ENCODE data around the gene CD46. TPM values are rescaled to one million over a fixed set of nuclear protein-coding genes. Genes with fewer than 3 reads are reported as not detected.

The CD46 gene
- polyA plus RNA-seq, 1 donor: 288 TPM

DNA sequence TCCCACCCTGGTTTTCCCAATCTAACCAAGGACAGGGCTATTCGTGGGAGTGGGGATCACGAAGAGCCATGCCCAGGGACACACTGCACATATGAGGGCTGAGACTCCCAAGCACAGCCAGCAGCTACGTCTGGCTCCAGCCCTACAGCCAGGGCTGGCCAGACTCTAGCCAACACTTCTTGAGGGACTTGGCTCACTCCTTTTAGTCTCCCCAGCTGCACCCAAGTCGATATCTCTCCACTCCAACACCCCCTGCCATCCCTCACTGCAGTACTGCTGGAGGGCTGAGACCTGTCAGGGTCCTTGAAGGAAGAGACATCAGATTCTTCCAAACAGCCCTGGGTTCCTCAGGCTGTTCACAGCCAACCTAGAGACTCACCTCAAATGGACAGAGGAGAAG is 62.6 kb downstream of the CD46 start:
- Histone ChIP-seq H3K36me3 (ENCODE audit: control insufficient read depth, insufficient read depth, low read length) (peaks cover 61% of the 10 kb centered on the region), H3K4me1 (ENCODE audit: control insufficient read depth, insufficient read depth, low read length) (no peaks in the 10 kb centered on the region), H3K9me3 (ENCODE audit: control insufficient read depth, low read depth, low read length) (no peaks in the 10 kb centered on the region), H3K4me3 (ENCODE audit: low read length) (no peak overlapping the region), H3K27me3 (ENCODE audit: control insufficient read depth, insufficient read depth, low read length) (no peaks in the 10 kb centered on the region), H3K27ac (ENCODE audit: low read length) (no peak overlapping the region)
- no CpG with 5 or more reads among the region's 4 CpGs for WGBS (ENCODE audit: insufficient coverage, low lambda C conversion rate)
- DNase-seq: no peak

DNA sequence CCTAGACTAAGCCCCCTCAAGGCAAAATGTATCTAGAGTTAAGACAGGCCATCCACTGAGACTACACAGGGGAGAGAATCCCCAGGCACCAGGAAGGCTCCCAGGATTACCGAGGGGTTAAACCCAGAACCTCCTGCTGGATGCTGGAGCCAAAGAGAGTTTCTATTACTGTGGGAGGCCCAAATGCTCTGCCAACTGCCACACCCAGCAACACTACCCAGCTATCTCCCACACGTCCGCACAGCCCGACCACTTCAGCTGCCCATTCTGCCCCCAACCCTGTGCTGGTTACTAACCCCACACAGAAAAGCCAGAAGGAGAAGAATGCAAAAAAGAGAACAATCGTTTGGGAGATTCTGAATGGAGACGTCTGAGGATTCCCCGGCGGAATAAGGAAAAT is 63.6 kb downstream of the CD46 start:
- DNase-seq: no peak
- WGBS (ENCODE audit: insufficient coverage, low lambda C conversion rate): no CpG with 5 or more reads among the region's 8 CpGs
- Histone ChIP-seq H3K9me3 (ENCODE audit: control insufficient read depth, low read depth, low read length) (no peaks in the 10 kb centered on the region), H3K36me3 (ENCODE audit: control insufficient read depth, insufficient read depth, low read length) (peaks cover 56% of the 10 kb centered on the region), H3K4me3 (ENCODE audit: low read length) (no peak overlapping the region), H3K27ac (ENCODE audit: low read length) (no peak overlapping the region), H3K4me1 (ENCODE audit: control insufficient read depth, insufficient read depth, low read length) (no peaks in the 10 kb centered on the region), H3K27me3 (ENCODE audit: control insufficient read depth, insufficient read depth, low read length) (no peaks in the 10 kb centered on the region)

- WGBS (ENCODE audit: insufficient coverage, low lambda C conversion rate): no CpG with 5 or more reads among the region's 2 CpGs
- Histone ChIP-seq H3K4me3 (ENCODE audit: low read length) (no peak overlapping the region), H3K27me3 (ENCODE audit: control insufficient read depth, insufficient read depth, low read length) (no peaks in the 10 kb centered on the region), H3K9me3 (ENCODE audit: control insufficient read depth, low read depth, low read length) (no peaks in the 10 kb centered on the region), H3K36me3 (ENCODE audit: control insufficient read depth, insufficient read depth, low read length) (peaks cover 52% of the 10 kb centered on the region), H3K4me1 (ENCODE audit: control insufficient read depth, insufficient read depth, low read length) (no peaks in the 10 kb centered on the region), H3K27ac (ENCODE audit: low read length) (no peak overlapping the region)
- no peak for DNase-seq
Measured at GRCh38 chr1:207815913-207816291, 64.0 kb downstream of the CD46 start.

GRCh38 chr1:207817166-207817565 is 65.3 kb downstream of the CD46 start:
- no peaks in the 10 kb centered on the region for H3K9me3 ChIP-seq (ENCODE audit: control insufficient read depth, low read depth, low read length)
- H3K4me3 ChIP-seq (ENCODE audit: low read length): no peak overlapping the region
- H3K27me3 ChIP-seq (ENCODE audit: control insufficient read depth, insufficient read depth, low read length): no peaks in the 10 kb centered on the region
- no peak overlapping the region for H3K27ac ChIP-seq (ENCODE audit: low read length)
- peaks cover 49% of the 10 kb centered on the region for H3K36me3 ChIP-seq (ENCODE audit: control insufficient read depth, insufficient read depth, low read length)
- no peak for DNase-seq
- WGBS (ENCODE audit: insufficient coverage, low lambda C conversion rate): no CpG with 5 or more reads among the region's 7 CpGs
- H3K4me1 ChIP-seq (ENCODE audit: control insufficient read depth, insufficient read depth, low read length): no peaks in the 10 kb centered on the region

- Histone ChIP-seq H3K4me1 (ENCODE audit: control insufficient read depth, insufficient read depth, low read length) (peaks cover 3% of the 10 kb centered on the region), H3K4me3 (ENCODE audit: low read length) (no peak overlapping the region), H3K9me3 (ENCODE audit: control insufficient read depth, low read depth, low read length) (no peaks in the 10 kb centered on the region), H3K27me3 (ENCODE audit: control insufficient read depth, insufficient read depth, low read length) (no peaks in the 10 kb centered on the region), H3K36me3 (ENCODE audit: control insufficient read depth, insufficient read depth, low read length) (peaks cover 46% of the 10 kb centered on the region), H3K27ac (ENCODE audit: low read length) (no peak overlapping the region)
- no peak for DNase-seq
- WGBS (ENCODE audit: insufficient coverage, low lambda C conversion rate): 100% methylated on average over 1 of the region's 48 CpGs
Measured at GRCh38 chr1:207817778-207818751, 66.2 kb downstream of the CD46 start.

- Histone ChIP-seq H3K27me3 (ENCODE audit: control insufficient read depth, insufficient read depth, low read length) (no peaks in the 10 kb centered on the region), H3K9me3 (ENCODE audit: control insufficient read depth, low read depth, low read length) (peaks cover 3% of the 10 kb centered on the region), H3K4me3 (ENCODE audit: low read length) (no peak overlapping the region), H3K4me1 (ENCODE audit: control insufficient read depth, insufficient read depth, low read length) (peaks cover 10% of the 10 kb centered on the region), H3K27ac (ENCODE audit: low read length) (no peak overlapping the region), H3K36me3 (ENCODE audit: control insufficient read depth, insufficient read depth, low read length) (peaks cover 40% of the 10 kb centered on the region)
- no peak for DNase-seq
- no CpG with 5 or more reads among the region's 18 CpGs for WGBS (ENCODE audit: insufficient coverage, low lambda C conversion rate)
Measured at GRCh38 chr1:207818971-207819451, 67.2 kb downstream of the CD46 start.

DNA sequence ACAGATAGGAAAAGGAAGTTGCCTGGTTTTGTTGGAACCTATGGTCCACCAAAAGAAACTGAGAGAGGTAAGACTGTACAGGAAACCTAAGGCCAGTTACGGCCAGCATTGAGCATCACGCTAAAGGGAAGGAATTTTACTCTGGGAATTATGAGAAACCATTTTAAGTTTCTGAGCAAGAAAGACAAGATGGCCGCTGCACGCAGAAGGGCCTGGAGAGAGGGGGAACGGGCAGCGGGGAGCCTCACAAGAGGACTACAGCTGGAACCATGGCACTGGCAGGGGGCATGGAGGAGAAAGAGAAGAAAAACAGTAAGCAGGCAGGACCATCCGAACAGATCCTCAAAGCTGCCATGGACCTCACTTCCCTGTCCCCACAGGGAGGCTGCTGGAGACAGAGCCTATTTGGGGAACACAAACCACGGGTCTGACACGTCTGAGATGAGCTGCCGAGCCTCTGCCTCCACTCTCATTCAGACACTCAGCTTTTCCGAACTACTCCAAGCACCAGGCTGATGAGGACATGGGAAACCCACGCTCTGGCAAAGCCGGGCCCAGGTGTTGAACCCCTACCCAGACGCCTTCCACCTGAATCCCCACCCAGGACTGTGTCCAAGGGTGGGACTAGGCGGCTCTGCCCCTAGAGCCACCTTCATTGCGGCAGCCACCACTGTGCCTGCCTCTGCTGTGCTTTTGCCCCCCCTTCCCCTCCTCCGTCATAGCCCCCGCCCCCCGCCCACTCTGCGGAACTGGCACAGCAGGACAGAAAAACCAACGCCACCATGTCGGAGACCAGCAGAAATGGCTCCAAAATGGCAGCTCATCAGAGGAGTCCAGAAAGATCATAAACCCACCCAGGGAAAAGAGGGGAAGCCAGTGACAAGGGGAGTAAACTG is 69.0 kb downstream of the CD46 start:
- no CpG with 5 or more reads among the region's 22 CpGs for WGBS (ENCODE audit: insufficient coverage, low lambda C conversion rate)
- peaks cover 27% of the 10 kb centered on the region for H3K4me1 ChIP-seq (ENCODE audit: control insufficient read depth, insufficient read depth, low read length)

DNA sequence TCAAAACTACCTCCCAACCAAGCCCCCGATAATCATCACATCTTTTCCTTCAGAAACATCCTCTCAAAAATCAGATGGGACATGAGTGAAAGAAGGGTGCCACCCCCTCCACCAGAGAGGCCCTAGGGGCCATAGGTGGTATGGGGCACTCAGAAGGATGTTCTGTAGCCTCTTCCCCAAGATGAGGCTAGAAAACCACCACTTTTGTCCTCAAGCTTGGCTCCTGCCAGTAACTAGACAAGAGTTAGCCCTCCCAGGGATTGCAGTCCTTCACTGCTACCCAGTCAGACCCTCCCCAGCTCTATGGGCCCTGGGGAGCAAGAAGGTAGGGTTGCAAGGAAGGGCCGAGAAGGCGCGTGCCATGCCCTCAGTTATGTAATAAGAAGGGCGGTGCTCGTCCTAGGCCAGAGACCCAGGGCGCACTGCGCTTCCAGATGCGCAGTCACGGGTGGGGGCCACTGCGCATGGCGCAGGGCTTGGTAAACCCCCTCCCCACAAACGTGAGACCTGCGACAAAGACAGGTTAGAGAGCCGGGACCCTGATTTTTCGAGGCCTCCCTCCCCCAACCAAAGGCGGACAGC is 69.7 kb downstream of the CD46 start:
- no CpG with 5 or more reads among the region's 17 CpGs for WGBS (ENCODE audit: insufficient coverage, low lambda C conversion rate)

More for the DNA sequence above, 69.0 kb downstream of the CD46 start:
- Histone ChIP-seq H3K4me3 (ENCODE audit: low read length) (no peak overlapping the region), H3K9me3 (ENCODE audit: control insufficient read depth, low read depth, low read length) (peaks cover 3% of the 10 kb centered on the region), H3K27me3 (ENCODE audit: control insufficient read depth, insufficient read depth, low read length) (no peaks in the 10 kb centered on the region), H3K27ac (ENCODE audit: low read length) (no peak overlapping the region), H3K36me3 (ENCODE audit: control insufficient read depth, insufficient read depth, low read length) (peaks cover 22% of the 10 kb centered on the region)
- no peak for DNase-seq

GRCh38 chr1:207822124-207822601 is 70.3 kb downstream of the CD46 start:
- peaks cover 39% of the 10 kb centered on the region for H3K4me1 ChIP-seq (ENCODE audit: control insufficient read depth, insufficient read depth, low read length)
- DNase-seq: no peak
- no peak overlapping the region for H3K4me3 ChIP-seq (ENCODE audit: low read length)
- peaks cover 9% of the 10 kb centered on the region for H3K36me3 ChIP-seq (ENCODE audit: control insufficient read depth, insufficient read depth, low read length)
- no peak overlapping the region for H3K27ac ChIP-seq (ENCODE audit: low read length)
- no CpG with 5 or more reads among the region's 8 CpGs for WGBS (ENCODE audit: insufficient coverage, low lambda C conversion rate)
- no peaks in the 10 kb centered on the region for H3K27me3 ChIP-seq (ENCODE audit: control insufficient read depth, insufficient read depth, low read length)
- peaks cover 3% of the 10 kb centered on the region for H3K9me3 ChIP-seq (ENCODE audit: control insufficient read depth, low read depth, low read length)

More for the DNA sequence above, 69.7 kb downstream of the CD46 start:
- Histone ChIP-seq H3K9me3 (ENCODE audit: control insufficient read depth, low read depth, low read length) (peaks cover 3% of the 10 kb centered on the region), H3K4me1 (ENCODE audit: control insufficient read depth, insufficient read depth, low read length) (peaks cover 33% of the 10 kb centered on the region), H3K27ac (ENCODE audit: low read length) (no peak overlapping the region), H3K4me3 (ENCODE audit: low read length) (no peak overlapping the region), H3K27me3 (ENCODE audit: control insufficient read depth, insufficient read depth, low read length) (no peaks in the 10 kb centered on the region), H3K36me3 (ENCODE audit: control insufficient read depth, insufficient read depth, low read length) (peaks cover 15% of the 10 kb centered on the region)
- no peak for DNase-seq

Data from large intestine (tissue), 3 donors.